Omental fat pad (tissue), 4 donors: ENCODE data around the gene PTPRM. TPM values are rescaled to one million over a fixed set of nuclear protein-coding genes. Genes with fewer than 3 reads are reported as not detected.

Experiments
- ATAC-seq: fragments of 150-250 bp; one replicate; pipeline ENCODE4 v1.9.1; 2016; ENCODE audit warnings: mild to moderate bottlenecking, moderate library complexity; ENCODE audit not compliant: low FRiP score
- DNase-seq: peaks from one replicate; pipeline ENCODE4 v3.0.0-alpha.2; 2019; ENCODE audit warnings: low spot score
- CTCF ChIP-seq, 3 donors: fragments of 450-650 bp; IDR thresholded peaks; one replicate each; pipeline ENCODE4 v1.5.1; 2016 to 2017; ENCODE audit warnings: antibody characterized with exemption in 3 of 3, mild to moderate bottlenecking in 3 of 3, moderate library complexity in 2 of 3
- total RNA-seq, 4 donors: library from RNA; depleted of rRNA; stranded (reverse); fragments of >200 nt; gene quantifications; one replicate each; pipeline ENCODE4 v1.1.0, GENCODE V29; 2016

PTPRM gene
- total RNA-seq, 4 donors from 2014 or later: 64.8 to 238 (median 144) TPM

- DNase-seq (no peak), ATAC-seq (no peak)
- TF ChIP-seq CTCF (IDR thresholded peaks at IDR 0.05): no peak
These were observed 211.1 kb downstream of the PTPRM start for GRCh38 chr18:7778181-7778580.

GRCh38 chr18:7779211-7779610 lies 212.1 kb downstream of the PTPRM start:
- ATAC-seq (no peak), DNase-seq (no peak)
- TF ChIP-seq CTCF (IDR thresholded peaks at IDR 0.05): no peak

- no peak for DNase-seq
These were observed 217.1 kb downstream of the PTPRM start for GRCh38 chr18:7784171-7784570.

GRCh38 chr18:7786569-7786968 lies 219.5 kb downstream of the PTPRM start:
- DNase-seq (no peak), ATAC-seq (no peak)
- TF ChIP-seq CTCF (IDR thresholded peaks at IDR 0.05): no peak

More at GRCh38 chr18:7784171-7784570, 217.1 kb downstream of the PTPRM start:
- TF ChIP-seq CTCF (IDR thresholded peaks at IDR 0.05): no peak
- ATAC-seq: no peak

GRCh38 chr18:7787339-7787738 lies 220.2 kb downstream of the PTPRM start:
- no peak for TF ChIP-seq CTCF (IDR thresholded peaks at IDR 0.05)
- DNase-seq: no peak
- no peak for ATAC-seq

- DNase-seq (no peak), ATAC-seq (no peak)
- TF ChIP-seq CTCF (IDR thresholded peaks at IDR 0.05): no peak
These were observed 222.9 kb downstream of the PTPRM start for GRCh38 chr18:7789856-7790552.

GRCh38 chr18:7793100-7793499 lies 226.0 kb downstream of the PTPRM start:
- DNase-seq (no peak), ATAC-seq (no peak)
- TF ChIP-seq CTCF (IDR thresholded peaks at IDR 0.05): no peak
